GM18520 (cell line): ENCODE data around the gene IDNK.
"Not testable (repeated sequence)": the region's sequence is repeated elsewhere in the genome, so short reads cannot be mapped to it uniquely, and the experiment has no call there.

Experiments
- ATAC-seq: cut with Tn5 transposase; IDR thresholded peaks from one replicate; pipeline ENCODE4 v1.9.1; 2021; ENCODE audit not compliant: unreplicated experiment

IDNK gene

DNA sequence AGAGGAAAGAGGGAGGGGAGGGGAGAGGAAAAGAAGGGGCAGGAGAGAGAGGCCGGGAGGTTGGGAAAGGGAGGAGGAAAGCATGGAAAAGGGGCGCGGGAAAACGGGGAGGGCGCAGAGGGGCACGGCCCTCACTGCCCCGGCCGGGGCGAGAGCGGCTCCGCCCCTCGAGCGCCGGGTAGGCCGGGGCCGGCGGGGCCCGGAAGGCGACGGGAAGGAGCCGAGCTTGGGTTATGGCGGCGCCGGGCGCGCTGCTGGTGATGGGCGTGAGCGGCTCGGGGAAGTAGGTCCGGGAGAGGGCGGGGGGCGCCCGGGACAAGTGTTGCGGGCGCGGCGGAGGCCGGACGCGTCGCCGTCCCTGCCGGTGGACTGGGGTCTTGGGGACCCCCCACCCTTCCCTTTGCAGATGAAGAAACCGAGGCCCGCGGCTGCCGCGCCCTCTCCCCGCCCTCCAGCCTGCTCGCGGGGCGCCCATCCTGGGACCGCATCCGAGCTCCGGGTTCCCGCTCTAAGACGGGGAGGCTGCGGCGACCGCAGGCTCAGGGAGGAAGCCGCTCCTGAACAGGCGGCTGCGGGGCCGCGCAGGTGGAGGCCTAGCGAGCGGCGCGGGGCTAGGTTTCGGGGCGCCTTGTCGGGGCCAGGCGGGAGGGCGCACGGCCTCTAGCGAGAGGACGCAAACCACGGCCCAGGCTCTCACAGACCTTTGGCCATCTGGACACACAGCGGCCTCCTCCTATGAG lies at the start of gene IDNK:
Gene IDNK (plus strand): TSS at position 205 of the 740 bp plus-strand sequence. CDS start 29 bp downstream, at position 234.
- ATAC-seq: peak; percentile 69

GRCh38 chr9:83574482-83574881 lies 48.5 kb upstream of the IDNK start:
- no peak for ATAC-seq

- ATAC-seq: no peak
Observed at GRCh38 chr9:83582029-83582428, 40.9 kb upstream of the IDNK start.

GRCh38 chr9:83583151-83584014 lies 39.6 kb upstream of the IDNK start:
- no peak for ATAC-seq

- ATAC-seq: no peak
Observed at GRCh38 chr9:83584995-83585394, 37.9 kb upstream of the IDNK start.

DNA sequence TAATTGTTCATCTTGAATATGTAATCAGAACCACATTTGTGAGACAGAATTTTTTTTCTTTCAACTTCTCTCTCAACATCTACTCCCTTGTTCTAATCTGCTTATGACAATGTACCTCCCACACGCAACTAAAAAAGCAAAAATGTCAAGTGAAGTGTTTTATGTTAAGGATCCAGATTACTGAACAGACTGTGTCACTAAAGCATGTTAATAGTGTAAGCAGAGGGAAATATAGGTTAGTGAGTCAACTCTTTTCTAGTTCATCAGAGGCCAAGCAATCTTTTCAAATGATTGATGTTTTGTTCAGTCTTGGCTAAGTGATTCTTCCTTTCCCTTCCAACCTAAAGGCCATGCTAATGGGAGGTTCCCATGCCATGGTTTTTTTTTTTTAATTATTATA lies 34.7 kb upstream of the IDNK start:
- ATAC-seq: no peak

DNA sequence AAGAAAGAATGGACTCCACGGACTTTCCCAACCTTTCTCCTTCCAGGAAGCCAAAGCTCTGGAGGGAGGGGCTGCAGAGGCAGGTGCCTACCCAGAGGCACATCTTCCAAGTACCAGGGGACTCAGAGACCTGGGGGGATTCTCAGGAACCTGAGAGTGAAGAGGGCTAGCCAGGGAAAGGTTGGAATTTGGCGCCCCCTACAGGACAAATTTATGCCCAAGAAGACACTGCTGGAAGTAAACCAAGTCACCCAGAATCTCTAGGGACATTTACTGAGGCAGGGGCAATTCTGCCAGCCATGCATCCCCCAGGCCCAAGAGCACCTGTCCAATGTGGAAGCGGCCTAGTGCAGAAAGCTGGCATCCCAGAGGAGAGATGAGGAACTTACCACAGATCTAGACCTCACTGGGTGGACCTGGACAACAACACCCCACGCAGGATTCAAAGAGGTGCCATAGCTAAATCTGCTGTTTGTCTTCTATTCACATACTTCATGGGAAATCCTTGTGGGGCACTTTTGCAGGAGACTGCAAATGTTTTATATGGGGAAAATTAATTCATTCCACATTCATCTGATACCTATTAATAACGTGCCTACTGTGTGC lies 25.9 kb upstream of the IDNK start:
- ATAC-seq: no peak

- no peak for ATAC-seq
Observed at GRCh38 chr9:83598487-83598886, 24.5 kb upstream of the IDNK start.

- no peak for ATAC-seq
Observed at GRCh38 chr9:83599071-83599470, 23.9 kb upstream of the IDNK start.

DNA sequence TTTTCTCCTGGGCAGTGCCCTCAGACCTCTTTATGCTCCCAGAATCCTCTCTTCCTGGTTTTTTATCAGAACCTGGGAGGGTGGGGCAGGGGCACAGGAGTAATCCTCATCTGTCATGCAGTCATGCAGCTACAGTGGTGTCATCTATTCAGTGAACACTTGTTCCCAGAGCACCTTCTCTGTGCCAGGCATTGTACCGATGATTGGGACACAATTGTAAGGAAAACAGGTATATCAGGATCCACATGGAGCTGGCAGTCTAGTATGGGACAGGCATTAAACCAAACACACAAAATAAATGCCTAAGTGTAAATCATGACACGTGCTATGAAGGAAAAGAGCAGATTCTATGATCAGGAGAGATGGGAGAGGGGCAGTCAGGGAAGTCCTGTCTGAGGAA lies 21.5 kb upstream of the IDNK start:
- ATAC-seq: no peak

DNA sequence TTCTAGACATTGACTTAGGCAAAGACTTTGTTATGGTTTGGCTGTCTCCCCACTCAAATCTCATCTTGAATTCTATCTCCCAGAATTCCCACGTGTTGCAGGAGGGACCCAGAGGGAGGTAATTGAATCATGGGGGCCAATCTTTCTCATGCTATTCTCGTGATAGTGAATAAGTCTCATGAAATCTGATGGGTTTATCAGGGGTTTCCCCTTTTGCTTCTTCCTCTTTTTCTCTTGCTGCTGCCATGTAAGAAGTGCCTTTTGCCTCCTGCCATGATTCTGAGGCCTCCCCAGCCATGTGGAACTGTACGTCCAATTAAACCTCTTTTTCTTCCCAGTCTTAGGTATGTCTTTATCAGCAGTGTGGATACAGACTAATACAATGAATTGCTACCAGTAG lies 15.3 kb upstream of the IDNK start:
- ATAC-seq: not testable (repeated sequence)

- ATAC-seq: not testable (repeated sequence)
Observed at GRCh38 chr9:83613298-83613697, 9.6 kb upstream of the IDNK start.

DNA sequence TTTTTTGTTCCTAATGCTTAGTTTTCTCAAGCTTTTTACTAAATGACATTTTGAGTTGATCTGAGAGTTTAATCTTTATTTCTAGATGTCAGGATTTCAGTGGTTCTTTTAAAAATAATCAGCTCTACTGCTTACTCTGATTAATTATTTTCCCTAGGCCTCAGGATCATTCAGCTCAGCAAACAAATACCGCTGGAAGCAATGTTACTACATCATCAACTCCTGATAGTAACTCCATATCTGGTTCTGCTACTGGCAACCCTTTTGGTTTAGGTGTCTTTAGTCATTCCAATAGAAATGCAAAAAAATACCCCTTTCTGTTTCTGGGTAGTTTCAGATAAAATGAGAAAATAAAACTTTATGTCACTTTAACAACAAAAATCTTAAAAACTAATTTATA lies 5.6 kb upstream of the IDNK start:
- no peak for ATAC-seq

- no peak for ATAC-seq
Observed at GRCh38 chr9:83620841-83621636, 1.9 kb upstream of the IDNK start.

- peak; percentile 23 for ATAC-seq
Observed at GRCh38 chr9:83622433-83622938, 457 bp upstream of the IDNK start.

- peak; percentile 11 for ATAC-seq
Observed at GRCh38 chr9:83623679-83624076, 735 bp downstream of the IDNK start.

DNA sequence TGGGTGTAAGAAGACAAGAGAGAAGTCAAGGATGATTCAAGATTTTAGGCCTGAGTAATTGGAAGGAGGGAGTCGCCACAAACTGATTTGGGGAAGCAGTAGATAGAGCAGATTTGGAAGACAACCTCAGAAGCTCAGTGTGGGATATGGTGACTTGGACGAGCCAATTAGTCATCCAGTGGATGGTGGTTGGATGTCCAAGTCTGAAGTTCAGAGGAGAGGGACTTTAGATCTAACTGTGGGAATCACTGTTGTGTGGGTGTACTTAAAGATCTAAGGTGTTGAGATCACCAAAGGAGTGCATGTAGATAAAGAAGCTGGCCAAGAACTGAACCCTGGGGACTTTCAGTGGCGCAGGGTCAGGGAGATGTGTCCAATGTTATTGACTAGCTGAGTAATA lies 2.2 kb downstream of the IDNK start:
- no peak for ATAC-seq

- no peak for ATAC-seq
Observed at GRCh38 chr9:83628540-83628939, 5.6 kb downstream of the IDNK start.

GRCh38 chr9:83629433-83630104 lies 6.6 kb downstream of the IDNK start:
- ATAC-seq: no peak

DNA sequence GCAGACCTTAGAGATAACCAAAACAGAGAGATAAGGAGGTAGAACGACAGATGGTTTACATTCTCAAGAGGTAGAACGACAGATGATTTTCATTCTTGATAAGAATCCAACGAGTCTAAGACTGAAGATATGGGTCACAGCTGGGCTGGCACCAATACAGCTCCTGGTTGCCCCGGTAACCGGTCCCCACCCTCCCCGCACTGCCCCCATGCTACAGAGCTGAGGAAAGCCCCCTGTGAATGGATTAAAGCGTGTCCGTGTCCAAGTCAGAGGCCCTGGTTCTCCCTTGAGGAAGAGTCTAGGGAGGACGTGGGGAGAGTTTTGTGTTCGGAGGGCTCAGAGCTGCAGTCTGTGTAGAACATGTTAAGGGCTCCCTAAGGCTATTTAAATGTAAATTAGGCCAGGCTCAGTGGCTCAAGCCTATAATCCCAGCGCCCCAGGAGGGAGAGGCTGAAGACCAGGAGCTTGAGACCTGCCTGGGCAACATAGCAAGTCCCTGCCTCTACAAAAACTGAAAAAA lies 8.1 kb downstream of the IDNK start:
- ATAC-seq: no peak
